IPS-18a (cell line): Measurements from ENCODE around the gene BDKRB2.

Source experiments
- H3K27ac ChIP-seq: one replicate; pipeline ENCODE4 v1.5.1; 2013; ENCODE audit warnings: low read length
- H3K27me3 ChIP-seq: one replicate; pipeline ENCODE4 v1.6.1; 2013; ENCODE audit warnings: mild to moderate bottlenecking, low read length; ENCODE audit not compliant: control insufficient read depth, insufficient read depth
- H3K36me3 ChIP-seq: one replicate; pipeline ENCODE4 v1.6.1; 2013; ENCODE audit warnings: low read depth, low read length; ENCODE audit not compliant: control insufficient read depth
- H3K4me1 ChIP-seq: one replicate; pipeline ENCODE4 v1.6.1; 2013; ENCODE audit warnings: low read depth, low read length; ENCODE audit not compliant: control insufficient read depth
- H3K4me3 ChIP-seq: one replicate; pipeline ENCODE4 v1.5.1; 2013; ENCODE audit warnings: low read length
- H3K9ac ChIP-seq: one replicate; pipeline ENCODE4 v1.6.1; 2013; ENCODE audit warnings: mild to moderate bottlenecking, low read length, moderate library complexity
- H3K9me3 ChIP-seq: one replicate; pipeline ENCODE4 v1.6.1; 2013; ENCODE audit warnings: low read depth, low read length; ENCODE audit not compliant: control insufficient read depth

Gene BDKRB2

GRCh38 chr14:96165493-96166436 lies 38.9 kb upstream of the BDKRB2 start:
- H3K36me3 ChIP-seq, result no peaks in the 10 kb centered on the region
- H3K9me3 ChIP-seq, result no peaks in the 10 kb centered on the region
- H3K27me3 ChIP-seq, result no peaks in the 10 kb centered on the region
- H3K4me1 ChIP-seq, result no peaks in the 10 kb centered on the region
- no peak overlapping the region for H3K27ac ChIP-seq
- H3K9ac ChIP-seq, result no peak overlapping the region
- no peak overlapping the region for H3K4me3 ChIP-seq

- Histone ChIP-seq H3K27me3 (no peaks in the 10 kb centered on the region), H3K9ac (no peak overlapping the region), H3K27ac (no peak overlapping the region)
Measured at GRCh38 chr14:96166461-96167223, 38.0 kb upstream of the BDKRB2 start.

GRCh38 chr14:96167224-96168148 lies 37.2 kb upstream of the BDKRB2 start:
- Histone ChIP-seq H3K27ac (no peak overlapping the region), H3K9me3 (no peaks in the 10 kb centered on the region), H3K36me3 (no peaks in the 10 kb centered on the region), H3K4me1 (no peaks in the 10 kb centered on the region), H3K9ac (no peak overlapping the region), H3K4me3 (no peak overlapping the region), H3K27me3 (no peaks in the 10 kb centered on the region)

More at GRCh38 chr14:96166461-96167223, 38.0 kb upstream of the BDKRB2 start:
- no peaks in the 10 kb centered on the region for H3K4me1 ChIP-seq
- H3K36me3 ChIP-seq, result no peaks in the 10 kb centered on the region
- no peaks in the 10 kb centered on the region for H3K9me3 ChIP-seq
- H3K4me3 ChIP-seq, result no peak overlapping the region

- Histone ChIP-seq H3K9ac (no peak overlapping the region), H3K36me3 (no peaks in the 10 kb centered on the region), H3K4me1 (no peaks in the 10 kb centered on the region), H3K27ac (no peak overlapping the region), H3K4me3 (no peak overlapping the region), H3K9me3 (no peaks in the 10 kb centered on the region), H3K27me3 (no peaks in the 10 kb centered on the region)
Measured at GRCh38 chr14:96168581-96168980, 36.1 kb upstream of the BDKRB2 start.

GRCh38 chr14:96170961-96171592 lies 33.6 kb upstream of the BDKRB2 start:
- H3K9me3 ChIP-seq, result no peaks in the 10 kb centered on the region
- no peak overlapping the region for H3K9ac ChIP-seq
- H3K27ac ChIP-seq, result no peak overlapping the region
- no peak overlapping the region for H3K4me3 ChIP-seq
- H3K36me3 ChIP-seq, result no peaks in the 10 kb centered on the region
- no peaks in the 10 kb centered on the region for H3K27me3 ChIP-seq
- no peaks in the 10 kb centered on the region for H3K4me1 ChIP-seq

GRCh38 chr14:96173636-96174475 lies 30.8 kb upstream of the BDKRB2 start:
- Histone ChIP-seq H3K27ac (no peak overlapping the region), H3K36me3 (no peaks in the 10 kb centered on the region), H3K9me3 (no peaks in the 10 kb centered on the region), H3K4me1 (peaks cover 4% of the 10 kb centered on the region), H3K27me3 (no peaks in the 10 kb centered on the region), H3K9ac (no peak overlapping the region), H3K4me3 (no peak overlapping the region)

- Histone ChIP-seq H3K27me3 (no peaks in the 10 kb centered on the region), H3K27ac (no peak overlapping the region), H3K9ac (no peak overlapping the region), H3K36me3 (no peaks in the 10 kb centered on the region), H3K4me1 (peaks cover 4% of the 10 kb centered on the region), H3K4me3 (no peak overlapping the region), H3K9me3 (no peaks in the 10 kb centered on the region)
Measured at GRCh38 chr14:96176275-96176674, 28.4 kb upstream of the BDKRB2 start.

GRCh38 chr14:96176811-96177211 lies 27.8 kb upstream of the BDKRB2 start:
- H3K4me1 ChIP-seq, result peaks cover 4% of the 10 kb centered on the region
- no peaks in the 10 kb centered on the region for H3K27me3 ChIP-seq
- H3K27ac ChIP-seq, result no peak overlapping the region
- H3K9me3 ChIP-seq, result no peaks in the 10 kb centered on the region
- H3K36me3 ChIP-seq, result no peaks in the 10 kb centered on the region
- no peak overlapping the region for H3K9ac ChIP-seq
- H3K4me3 ChIP-seq, result no peak overlapping the region

GRCh38 chr14:96177766-96178375 lies 26.8 kb upstream of the BDKRB2 start:
- Histone ChIP-seq H3K27ac (no peak overlapping the region), H3K36me3 (no peaks in the 10 kb centered on the region)

More at GRCh38 chr14:96177766-96178375, 26.8 kb upstream of the BDKRB2 start:
- Histone ChIP-seq H3K4me3 (no peak overlapping the region), H3K27me3 (no peaks in the 10 kb centered on the region), H3K9me3 (no peaks in the 10 kb centered on the region), H3K4me1 (peaks cover 4% of the 10 kb centered on the region), H3K9ac (no peak overlapping the region)
